Peyer's patch (tissue), 4 donors: ENCODE measurements around the gene NFKBIB. TPM values are rescaled to one million over a fixed set of nuclear protein-coding genes. Genes with fewer than 3 reads are reported as not detected.

Experiments used
- DNase-seq, 3 donors: peaks; one replicate each; pipeline ENCODE4 v3.0.0-alpha.2; 2017 to 2019
- H3K27ac ChIP-seq, 4 donors: fragments of 200-600 bp; sonication (generic); one replicate each; pipeline ENCODE4 v1.5.1; 2016 to 2019
- H3K27me3 ChIP-seq, 2 donors: fragments of 200-600 bp; sonication (generic); one replicate each; pipeline ENCODE4 v1.5.1; 2019
- H3K36me3 ChIP-seq, 3 donors: fragments of 200-600 bp; sonication (generic); one replicate each; pipeline ENCODE4 v1.5.1; 2016 to 2019
- H3K4me1 ChIP-seq, 4 donors: fragments of 200-600 bp; sonication (generic); one replicate each; pipeline ENCODE4 v1.5.1; 2016 to 2019
- H3K4me3 ChIP-seq, 4 donors: fragments of 200-600 bp; sonication (generic); 1 replicate in 3 of 4; 2 replicates in 1 of 4; pipeline ENCODE4 v1.5.1; 2016 to 2019; ENCODE audit warnings: mild to moderate bottlenecking in 1 of 4
- H3K9me3 ChIP-seq, 4 donors: fragments of 200-600 bp; sonication (generic); one replicate each; pipeline ENCODE4 v1.5.1; 2016 to 2019; ENCODE audit warnings: mild to moderate bottlenecking in 1 of 4
- POLR2A ChIP-seq, 2 donors: fragments of 450-650 bp; IDR thresholded peaks; one replicate each; pipeline ENCODE4 v1.5.1; 2017; ENCODE audit warnings: antibody characterized with exemption in 2 of 2, mild to moderate bottlenecking in 2 of 2, moderate library complexity in 2 of 2
- total RNA-seq, 4 donors: library from RNA; depleted of rRNA; stranded (reverse); fragments of >200 nt; gene quantifications; one replicate each; pipeline ENCODE4 v1.1.0, GENCODE V29; 2016
- TF ChIP-seq, protein P1 (sequence below), 6 experiments: fragments of 450-650 bp in 4 of 6; fragments of 200-600 bp in 2 of 6; sonication (generic) in 1 of 6; IDR thresholded peaks; one replicate each; pipeline ENCODE4 v1.5.1; 2017 to 2019; ENCODE audit warnings: antibody characterized with exemption in 6 of 6, mild to moderate bottlenecking in 3 of 6, moderate library complexity in 1 of 6

Gene NFKBIB
- total RNA-seq, 4 donors from 2014 or later = 12.4 to 27.7 (median 22.8) TPM

DNA sequence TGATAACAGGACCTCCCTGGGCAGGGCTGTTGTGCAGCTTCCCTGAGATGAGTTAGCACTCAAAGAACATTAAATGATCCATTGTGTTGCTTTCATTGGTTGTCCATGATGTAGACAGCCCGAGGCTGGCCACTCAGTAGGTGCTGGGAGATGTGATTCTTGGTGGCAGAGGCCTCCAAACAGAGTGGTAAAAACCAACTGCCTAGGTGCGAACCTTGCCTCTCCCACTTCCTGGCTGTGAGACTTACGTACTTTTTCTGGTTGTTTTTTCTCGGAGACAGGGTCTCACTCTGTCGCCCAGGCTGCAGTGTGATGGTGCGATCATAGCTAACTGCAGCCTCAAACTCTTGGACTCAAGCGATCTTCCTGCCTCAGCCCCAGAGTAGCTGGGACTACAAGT, 24.6 kb downstream of the NFKBIB start:
- no peak overlapping the region for H3K4me3 ChIP-seq
- no peak overlapping the region for H3K27ac ChIP-seq
- TF ChIP-seq POLR2A (IDR thresholded peaks at IDR 0.05) = no peak
- TF ChIP-seq, protein P1, sequence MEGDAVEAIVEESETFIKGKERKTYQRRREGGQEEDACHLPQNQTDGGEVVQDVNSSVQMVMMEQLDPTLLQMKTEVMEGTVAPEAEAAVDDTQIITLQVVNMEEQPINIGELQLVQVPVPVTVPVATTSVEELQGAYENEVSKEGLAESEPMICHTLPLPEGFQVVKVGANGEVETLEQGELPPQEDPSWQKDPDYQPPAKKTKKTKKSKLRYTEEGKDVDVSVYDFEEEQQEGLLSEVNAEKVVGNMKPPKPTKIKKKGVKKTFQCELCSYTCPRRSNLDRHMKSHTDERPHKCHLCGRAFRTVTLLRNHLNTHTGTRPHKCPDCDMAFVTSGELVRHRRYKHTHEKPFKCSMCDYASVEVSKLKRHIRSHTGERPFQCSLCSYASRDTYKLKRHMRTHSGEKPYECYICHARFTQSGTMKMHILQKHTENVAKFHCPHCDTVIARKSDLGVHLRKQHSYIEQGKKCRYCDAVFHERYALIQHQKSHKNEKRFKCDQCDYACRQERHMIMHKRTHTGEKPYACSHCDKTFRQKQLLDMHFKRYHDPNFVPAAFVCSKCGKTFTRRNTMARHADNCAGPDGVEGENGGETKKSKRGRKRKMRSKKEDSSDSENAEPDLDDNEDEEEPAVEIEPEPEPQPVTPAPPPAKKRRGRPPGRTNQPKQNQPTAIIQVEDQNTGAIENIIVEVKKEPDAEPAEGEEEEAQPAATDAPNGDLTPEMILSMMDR (IDR thresholded peaks at IDR 0.05) = no peak
- H3K27me3 ChIP-seq = no peaks in the 10 kb centered on the region
- H3K36me3 ChIP-seq = peaks cover 0 to 30% (median 0%) of the 10 kb centered on the region in 3 donors
- no peaks in the 10 kb centered on the region for H3K4me1 ChIP-seq
- DNase-seq = peak in 1 of 3 donors; percentile 19
- H3K9me3 ChIP-seq = no peaks in the 10 kb centered on the region

DNA sequence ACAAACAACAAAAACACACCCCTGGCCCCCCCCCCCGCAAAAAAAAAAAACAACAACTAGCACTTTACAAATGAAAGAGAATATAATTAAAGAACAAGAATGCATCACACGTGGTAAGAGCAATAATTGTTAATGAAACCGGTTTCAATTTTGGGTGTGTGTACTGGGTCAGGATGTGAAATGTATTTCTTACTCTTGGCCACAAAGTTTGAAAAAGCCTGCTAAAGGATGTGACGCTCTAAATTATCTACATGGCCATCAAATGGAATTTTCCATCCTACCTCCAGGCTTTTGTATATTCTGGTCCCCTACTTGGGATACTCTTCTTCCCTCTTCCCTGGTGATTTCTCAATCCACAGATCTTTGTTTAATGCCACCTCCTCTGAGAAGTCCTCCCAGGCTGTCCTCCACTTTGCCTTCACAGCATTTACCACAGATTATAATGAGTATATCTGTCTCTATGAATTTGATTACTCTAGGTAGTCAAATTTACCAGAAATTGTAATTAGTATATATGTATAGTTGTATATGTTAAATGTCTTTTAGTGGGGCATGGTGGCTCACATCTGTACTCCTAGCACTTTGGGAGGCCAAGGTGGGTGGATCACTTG, 28.7 kb downstream of the NFKBIB start:
- Histone ChIP-seq H3K9me3 (no peaks in the 10 kb centered on the region), H3K4me3 (no peak overlapping the region), H3K36me3 (peaks cover 0 to 29% (median 0%) of the 10 kb centered on the region in 3 donors), H3K27ac (no peak overlapping the region), H3K4me1 (peaks cover 0 to 15% (median 7%) of the 10 kb centered on the region in 4 donors), H3K27me3 (no peaks in the 10 kb centered on the region)
- no peak for DNase-seq
- TF ChIP-seq, protein P1 (IDR thresholded peaks at IDR 0.05) = no peak
- TF ChIP-seq POLR2A (IDR thresholded peaks at IDR 0.05) = no peak

DNA sequence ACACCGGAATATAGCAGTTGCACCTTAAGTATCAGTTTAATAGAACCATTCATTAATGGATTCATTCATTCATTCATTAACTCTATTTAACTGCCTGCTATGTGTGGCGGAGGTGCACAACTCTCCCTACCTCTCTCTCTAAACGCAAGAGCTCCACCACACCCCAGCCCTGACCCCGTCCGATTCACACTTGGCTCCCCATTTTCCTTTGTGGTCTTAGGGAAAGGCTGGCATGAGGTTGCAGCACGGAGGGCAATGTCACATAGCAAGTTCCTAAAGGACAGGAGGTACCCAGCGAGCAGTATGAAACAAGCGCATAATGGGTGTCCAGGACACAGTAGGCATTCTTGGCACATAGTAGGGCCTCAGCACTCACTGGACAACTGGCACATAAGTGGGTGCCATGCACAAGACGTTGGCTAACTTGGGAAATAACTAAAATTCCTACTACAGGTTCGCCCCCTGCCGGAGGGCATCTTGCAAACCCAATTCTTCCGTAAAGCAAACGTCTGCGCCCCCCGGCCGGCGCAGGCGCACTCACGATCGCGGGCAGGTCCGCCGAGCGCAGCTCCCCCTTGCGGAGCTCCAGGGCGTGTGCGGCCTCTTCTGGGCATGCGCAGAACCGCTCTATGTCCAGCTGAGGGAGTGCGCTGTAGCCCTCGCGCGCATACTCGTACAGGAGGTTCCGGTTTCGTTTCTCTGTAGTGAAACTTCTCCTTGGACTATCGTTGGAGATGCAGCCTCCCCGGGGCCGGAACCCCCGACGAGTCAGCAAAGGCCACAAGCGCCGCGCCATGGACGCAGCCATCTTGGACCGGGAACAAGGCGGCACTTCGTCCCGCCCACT, 30.4 kb downstream of the NFKBIB start, which contains the start of gene SARS2:
Gene SARS2 (minus strand): TSS at position 835 of the 847 bp plus-strand sequence. CDS start 27 bp downstream, at position 808.
- Histone ChIP-seq H3K27me3 (no peaks in the 10 kb centered on the region), H3K4me3 (peak within 1 kb of the TSS; percentile 52 to 73 (median 70)), H3K9me3 (peaks cover 0 to under 1% (median 0%) of the 10 kb centered on the region in 4 donors), H3K36me3 (peaks cover 0 to 22% (median 0%) of the 10 kb centered on the region in 3 donors), H3K4me1 (peaks cover 0 to 15% (median 7%) of the 10 kb centered on the region in 4 donors), H3K27ac (peak within 1 kb of the TSS; percentile 79 to 92 (median 84))
- DNase-seq = peak; percentile 92 to 96 (median 96)
- TF ChIP-seq, protein P1 (IDR thresholded peaks at IDR 0.05) = peak; percentile 97 to 100 (median 99)
- no peak for TF ChIP-seq POLR2A (IDR thresholded peaks at IDR 0.05)

DNA sequence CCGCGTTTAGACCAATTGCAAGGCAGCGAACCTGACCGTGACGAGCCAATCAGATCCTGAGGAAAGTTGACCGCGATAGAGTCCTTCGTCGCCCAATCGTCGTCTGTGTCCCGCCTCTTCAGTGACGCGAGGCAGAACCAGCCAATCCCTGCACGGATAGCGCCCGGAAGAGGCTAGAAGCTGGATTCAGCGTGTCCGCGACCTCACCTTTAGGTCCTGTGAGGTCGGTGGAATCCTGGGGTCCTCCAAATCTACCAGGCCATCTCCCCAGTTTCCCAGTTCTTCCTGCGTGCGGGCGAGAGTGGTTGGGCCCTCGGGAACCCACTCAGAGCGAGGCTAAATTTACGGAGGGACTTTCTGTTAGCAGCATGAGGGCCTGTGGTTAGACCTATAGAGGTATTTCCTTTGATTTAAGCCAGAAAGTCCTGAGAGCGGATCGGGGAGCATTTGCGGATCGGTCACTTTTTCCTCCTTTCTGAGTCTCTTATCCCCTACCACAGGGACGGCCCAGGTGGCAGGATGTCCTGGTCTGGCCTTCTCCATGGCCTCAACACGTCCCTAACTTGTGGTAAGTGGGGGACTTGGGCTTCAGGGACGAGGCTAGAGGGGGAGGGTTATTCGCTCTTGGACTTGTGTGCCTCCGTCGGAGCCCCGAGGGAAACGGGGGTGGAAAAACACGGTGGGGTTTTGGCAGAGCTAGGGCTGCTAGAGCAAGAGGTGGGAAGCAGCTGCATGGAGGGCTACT, 31.2 kb downstream of the NFKBIB start, which contains the start of gene MRPS12:
Gene MRPS12 (plus strand): TSS at position 169 of the 745 bp plus-strand sequence. CDS start 351 bp downstream, at position 520.
- Histone ChIP-seq H3K4me1 (peaks cover 0 to 15% (median 7%) of the 10 kb centered on the region in 4 donors), H3K27me3 (no peaks in the 10 kb centered on the region), H3K36me3 (peaks cover 0 to 17% (median 0%) of the 10 kb centered on the region in 3 donors), H3K27ac (peak within 1 kb of the TSS; percentile 79 to 92 (median 84)), H3K4me3 (peak within 1 kb of the TSS; percentile 52 to 73 (median 70)), H3K9me3 (peaks cover 0 to 3% (median 0%) of the 10 kb centered on the region in 4 donors)
- peak; percentile 37 to 50 for TF ChIP-seq POLR2A (IDR thresholded peaks at IDR 0.05)
- TF ChIP-seq, protein P1 (IDR thresholded peaks at IDR 0.05) = no peak
- DNase-seq = peak; percentile 98 to 100 (median 99)

DNA sequence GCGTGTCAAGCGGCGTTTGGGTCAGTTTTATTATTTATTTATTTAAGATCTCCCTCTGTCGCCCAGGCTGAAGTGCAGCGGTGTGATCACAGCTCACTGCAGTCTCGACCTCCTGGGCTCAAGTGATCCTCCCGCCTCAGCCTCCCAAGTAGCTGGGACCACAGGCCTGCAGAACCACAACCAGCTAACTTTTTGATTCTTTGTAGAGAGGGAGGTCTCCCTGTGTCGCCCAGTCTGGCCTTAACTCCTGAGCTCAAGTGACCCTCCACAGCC, 31.7 kb downstream of the NFKBIB start:
- TF ChIP-seq, protein P1 (IDR thresholded peaks at IDR 0.05) = no peak
- TF ChIP-seq POLR2A (IDR thresholded peaks at IDR 0.05) = no peak
- peak overlapping the region in 2 of 4 donors; percentile 79 to 92 for H3K27ac ChIP-seq
- DNase-seq = no peak

More for the DNA sequence above, 31.7 kb downstream of the NFKBIB start:
- Histone ChIP-seq H3K4me3 (peak overlapping the region; percentile 52 to 73 (median 70)), H3K27me3 (no peaks in the 10 kb centered on the region), H3K9me3 (peaks cover 0 to 3% (median 0%) of the 10 kb centered on the region in 4 donors), H3K36me3 (peaks cover 0 to 17% (median 0%) of the 10 kb centered on the region in 3 donors), H3K4me1 (peaks cover 0 to 15% (median 7%) of the 10 kb centered on the region in 4 donors)
